ENCODE measurements around the gene NOVA1.

The NOVA1 gene

GRCh38 chr14:26594148-26594547, 3.7 kb downstream of the NOVA1 start:
- no peak for DNase-seq (ENCODE audit: low read depth in 3 of 3)

DNA sequence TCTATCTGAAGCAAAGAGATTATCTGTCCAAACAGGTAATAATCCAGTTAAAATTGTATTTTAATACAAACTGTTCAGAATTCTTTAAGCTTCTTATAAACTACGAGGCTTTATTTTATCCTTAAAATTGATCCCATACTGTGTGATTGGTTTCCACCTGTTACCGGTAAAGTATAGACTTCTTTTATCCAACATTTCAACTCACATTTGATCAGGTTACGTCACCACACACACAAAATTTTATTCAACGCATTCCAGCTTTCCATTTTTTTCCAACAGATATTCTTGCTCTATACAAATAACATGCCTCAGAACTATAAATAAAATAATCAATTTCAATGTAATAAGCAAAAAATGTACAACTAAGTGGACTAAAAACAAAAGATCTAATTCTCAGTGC, 4.5 kb downstream of the NOVA1 start:
- DNase-seq (ENCODE audit: low read depth in 3 of 3), result no peak

- no peak for DNase-seq (ENCODE audit: low read depth in 3 of 3)
Observed at GRCh38 chr14:26589925-26590324, 7.9 kb downstream of the NOVA1 start.

- no peak for DNase-seq (ENCODE audit: low read depth in 3 of 3)
Observed at GRCh38 chr14:26577711-26578110, 20.1 kb downstream of the NOVA1 start.

DNA sequence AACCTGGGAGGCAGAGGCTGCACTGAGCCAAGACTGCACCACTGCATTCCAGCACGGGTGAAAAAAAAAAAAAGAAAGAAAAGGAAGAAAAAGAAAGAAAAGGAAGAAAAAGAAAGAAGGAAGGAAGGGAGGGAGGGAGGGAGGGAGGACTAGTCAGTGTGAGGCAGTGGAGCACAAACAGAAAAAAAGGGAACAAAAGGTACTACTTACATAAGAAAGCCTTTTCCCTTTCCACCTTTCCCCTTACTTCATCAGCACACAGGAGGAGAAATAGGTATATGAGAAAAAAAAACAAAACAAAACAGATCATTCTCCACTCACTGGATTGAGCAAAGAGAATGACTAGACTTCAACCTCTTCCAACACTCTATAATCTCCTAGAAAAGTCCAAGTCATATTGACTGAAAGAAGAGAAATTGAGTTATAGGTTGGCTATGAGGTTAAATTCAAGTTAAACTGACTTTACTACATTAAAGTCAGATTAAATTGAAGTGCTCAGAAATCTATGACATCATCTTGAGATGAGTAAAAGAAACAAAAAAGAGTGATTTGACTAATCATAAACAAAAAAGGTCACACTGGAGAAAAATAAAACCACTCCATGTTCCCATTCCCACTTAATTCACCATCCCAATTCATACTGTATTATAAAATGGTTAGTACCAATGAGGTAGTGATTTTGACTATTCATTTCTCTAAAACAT, 43.6 kb downstream of the NOVA1 start:
- DNase-seq (ENCODE audit: low read depth in 3 of 3), result no peak

- DNase-seq (ENCODE audit: low read depth in 3 of 3), result no peak
Observed at GRCh38 chr14:26549571-26549970, 48.3 kb downstream of the NOVA1 start.

GRCh38 chr14:26548406-26548805, 49.4 kb downstream of the NOVA1 start:
- DNase-seq (ENCODE audit: low read depth in 3 of 3), result no peak

GRCh38 chr14:26538176-26538575, 59.7 kb downstream of the NOVA1 start:
- no peak for DNase-seq (ENCODE audit: low read depth in 3 of 3)

- DNase-seq (ENCODE audit: low read depth in 3 of 3), result no peak
Observed at GRCh38 chr14:26531894-26532293, 65.9 kb downstream of the NOVA1 start.

DNA sequence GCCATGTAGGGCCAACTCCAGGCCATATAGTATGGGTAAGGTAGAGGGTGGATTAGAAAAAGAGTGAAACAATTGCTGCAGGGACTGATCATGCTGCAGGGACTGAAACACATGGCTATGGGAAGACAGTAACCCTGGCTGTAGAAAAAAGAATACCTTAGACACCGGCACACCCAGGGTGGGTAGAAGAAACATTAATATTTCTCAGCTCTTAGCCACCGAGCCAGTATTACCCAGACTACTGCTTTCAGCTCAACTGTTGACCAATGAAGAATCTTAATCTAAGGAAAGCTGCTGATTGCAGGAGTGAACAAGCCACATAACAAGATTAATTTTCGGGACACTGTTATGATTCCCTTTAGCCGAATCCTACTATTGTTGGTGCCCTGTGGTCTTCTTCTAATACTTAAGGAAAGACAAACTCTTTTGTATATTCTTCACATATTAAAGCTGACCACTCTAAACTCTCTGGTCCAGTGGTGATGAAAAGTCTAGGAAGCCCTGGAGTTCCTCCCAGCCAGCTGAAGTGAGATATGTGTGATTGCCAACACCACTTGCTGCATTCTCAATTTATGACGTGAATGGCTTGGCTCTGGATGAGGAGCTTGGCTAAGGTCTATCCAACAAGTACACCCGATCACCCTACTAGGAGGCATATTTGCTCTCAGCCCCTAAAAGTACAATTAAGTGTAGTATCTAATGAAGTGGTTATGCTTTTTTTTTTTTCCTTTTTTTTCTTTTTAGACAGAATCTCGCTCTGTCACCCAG, 69.2 kb downstream of the NOVA1 start:
- no peak for DNase-seq (ENCODE audit: low read depth in 3 of 3)

GRCh38 chr14:26527095-26527494, 70.7 kb downstream of the NOVA1 start:
- DNase-seq (ENCODE audit: low read depth in 3 of 3), result no peak

DNA sequence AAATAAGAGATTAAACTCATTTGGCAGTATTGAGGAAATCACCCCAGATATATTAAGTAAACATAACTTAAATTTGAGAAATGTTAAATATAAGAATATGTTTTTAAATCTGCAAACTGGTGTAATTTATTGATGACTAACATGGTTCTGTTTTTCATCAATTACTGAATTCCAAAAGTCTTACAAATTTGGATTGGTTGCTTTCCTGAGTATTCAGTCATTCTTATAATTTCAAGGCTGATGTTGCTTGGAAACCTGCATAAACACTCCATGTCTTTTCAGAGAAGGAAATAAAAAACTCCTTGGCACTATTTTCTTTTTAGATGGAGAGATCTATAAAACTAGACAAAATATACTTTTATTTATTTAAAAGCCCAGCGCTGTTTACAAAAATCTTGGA, 71.7 kb downstream of the NOVA1 start:
- DNase-seq (ENCODE audit: low read depth in 3 of 3), result no peak

- DNase-seq (ENCODE audit: low read depth in 3 of 3), result no peak
Observed at GRCh38 chr14:26525085-26525484, 72.7 kb downstream of the NOVA1 start.

- no peak for DNase-seq (ENCODE audit: low read depth in 3 of 3)
Observed at GRCh38 chr14:26522967-26523366, 74.9 kb downstream of the NOVA1 start.

- DNase-seq (ENCODE audit: low read depth in 3 of 3), result no peak
Observed at GRCh38 chr14:26517771-26518170, 80.1 kb downstream of the NOVA1 start.

DNA sequence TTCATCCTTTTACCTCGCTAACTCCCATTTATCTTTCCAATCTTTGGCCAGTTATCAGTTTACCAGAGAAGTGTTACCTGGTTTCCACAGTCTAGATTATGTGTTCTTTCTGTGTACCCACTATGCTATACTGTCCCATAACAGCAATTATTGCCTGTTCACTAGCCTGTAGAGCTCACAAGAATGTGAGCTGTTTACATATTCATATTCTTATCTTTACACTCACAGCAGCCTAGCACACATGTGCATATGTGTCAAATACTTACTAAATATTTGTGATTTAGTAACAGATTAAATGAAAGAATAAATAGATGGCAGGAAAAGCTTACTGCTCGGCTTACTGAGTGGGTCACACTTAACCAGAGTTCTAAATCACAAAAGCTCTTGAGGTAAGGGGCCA, 97.8 kb downstream of the NOVA1 start:
- DNase-seq (ENCODE audit: low read depth in 3 of 3), result no peak

GRCh38 chr14:26499546-26499945, 98.3 kb downstream of the NOVA1 start:
- no peak for DNase-seq (ENCODE audit: low read depth in 3 of 3)

DNA sequence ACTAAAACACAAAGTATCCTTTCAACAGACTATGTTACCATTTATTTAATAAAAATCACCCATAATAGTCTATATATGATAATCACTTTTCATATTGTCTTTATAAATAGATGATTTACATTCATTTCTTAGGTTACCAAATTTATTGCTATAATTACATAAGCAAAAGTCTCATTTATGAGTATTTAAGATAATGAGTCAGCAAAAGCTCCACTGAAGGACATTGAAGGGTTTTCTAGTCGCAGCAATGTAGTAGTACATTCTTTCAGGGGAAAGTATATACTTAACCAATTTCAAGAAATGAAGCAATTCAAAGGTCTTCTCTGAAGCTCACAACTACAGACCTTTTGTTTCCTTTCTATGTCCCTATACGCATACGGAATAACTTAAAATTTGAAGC, 110.9 kb downstream of the NOVA1 start:
- DNase-seq (ENCODE audit: low read depth in 3 of 3), result no peak

GRCh38 chr14:26484562-26484961, 113.3 kb downstream of the NOVA1 start:
- no peak for DNase-seq (ENCODE audit: low read depth in 3 of 3)

DNA sequence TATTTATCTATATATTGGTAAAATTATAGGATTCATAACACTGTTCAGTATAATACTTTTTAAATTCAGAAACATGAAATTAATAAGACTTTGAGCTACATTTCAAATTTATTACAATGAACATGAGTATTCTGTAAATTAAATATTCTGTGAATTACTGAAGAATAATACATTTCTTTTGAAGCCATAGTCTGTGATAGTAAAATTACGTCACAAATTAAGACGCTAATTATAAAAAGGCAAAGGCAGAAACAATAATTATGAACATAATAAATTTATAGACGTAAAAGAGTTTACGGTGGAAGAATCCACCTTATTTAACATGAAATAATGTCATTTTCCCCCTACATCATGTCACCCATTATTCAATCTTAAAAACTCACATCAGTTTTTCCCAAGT, 118.9 kb downstream of the NOVA1 start:
- no peak for DNase-seq (ENCODE audit: low read depth in 3 of 3)

DNA sequence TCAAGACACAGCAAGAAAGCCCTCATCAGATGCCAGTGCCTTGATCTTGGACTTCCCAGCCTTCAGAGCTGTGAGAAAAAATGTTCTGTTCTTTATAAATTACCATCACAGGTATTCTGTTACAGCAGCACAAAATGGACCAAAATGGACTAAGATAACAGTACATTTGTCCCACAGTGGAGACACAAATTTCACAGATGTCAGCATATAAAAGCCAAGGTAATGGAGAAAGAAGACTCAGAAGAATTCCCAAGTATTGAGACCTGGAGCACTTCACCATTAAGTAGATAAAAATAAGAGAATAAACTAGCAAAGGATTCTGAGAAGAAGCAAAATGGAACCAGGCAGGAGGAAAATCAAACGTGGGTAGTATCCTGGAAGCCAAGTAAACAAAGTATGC, 131.0 kb downstream of the NOVA1 start:
- DNase-seq (ENCODE audit: low read depth in 3 of 3), result no peak

- no peak for DNase-seq (ENCODE audit: low read depth in 3 of 3)
Observed at GRCh38 chr14:26463136-26463535, 134.7 kb downstream of the NOVA1 start.

GRCh38 chr14:26454105-26454504, 143.7 kb downstream of the NOVA1 start:
- no peak for DNase-seq (ENCODE audit: low read depth in 3 of 3)

Measured in stimulated activated CD4-positive, alpha-beta T cell treated with anti-CD3 and anti-CD28 coated beads, TNF-alpha, amount 100 ng/mL, for 24 hours (primary cell).